Rectal smooth muscle tissue (tissue), 1 donor: ENCODE data around the gene STAT5A.

Experiments
- H3K27ac ChIP-seq: one replicate; pipeline ENCODE4 v1.7.0; 2013; ENCODE audit warnings: low read depth, low read length, inconsistent platforms
- H3K27me3 ChIP-seq: one replicate; pipeline ENCODE4 v1.7.0; 2013; ENCODE audit warnings: low read length; ENCODE audit not compliant: control insufficient read depth, insufficient read depth
- H3K36me3 ChIP-seq: one replicate; pipeline ENCODE4 v1.7.0; 2013; ENCODE audit warnings: low read length; ENCODE audit not compliant: control insufficient read depth, insufficient read depth
- H3K4me1 ChIP-seq: one replicate; pipeline ENCODE4 v1.7.0; 2013; ENCODE audit warnings: low read length; ENCODE audit not compliant: control insufficient read depth, insufficient read depth
- H3K4me3 ChIP-seq: one replicate; pipeline ENCODE4 v1.7.0; 2013; ENCODE audit warnings: low read length
- H3K9ac ChIP-seq: one replicate; pipeline ENCODE4 v1.7.0; 2013; ENCODE audit warnings: low read length

STAT5A gene

DNA sequence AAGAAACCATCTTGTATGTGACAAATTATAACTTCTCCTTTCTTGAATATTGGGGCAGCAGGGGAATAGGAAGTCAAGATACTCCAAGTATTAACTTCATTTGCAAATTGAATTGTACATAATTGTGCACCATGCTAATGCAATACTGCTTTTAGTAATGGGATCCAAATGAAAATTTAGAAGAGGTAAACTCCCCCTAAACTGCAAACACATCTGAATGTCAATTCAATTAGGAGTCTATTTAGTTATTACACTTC lies 16.6 kb upstream of the STAT5A start:
- Histone ChIP-seq H3K4me3 (no peak overlapping the region), H3K27ac (no peak overlapping the region), H3K9ac (no peak overlapping the region), H3K27me3 (no peaks in the 10 kb centered on the region), H3K36me3 (no peaks in the 10 kb centered on the region), H3K4me1 (peaks cover 20% of the 10 kb centered on the region)

DNA sequence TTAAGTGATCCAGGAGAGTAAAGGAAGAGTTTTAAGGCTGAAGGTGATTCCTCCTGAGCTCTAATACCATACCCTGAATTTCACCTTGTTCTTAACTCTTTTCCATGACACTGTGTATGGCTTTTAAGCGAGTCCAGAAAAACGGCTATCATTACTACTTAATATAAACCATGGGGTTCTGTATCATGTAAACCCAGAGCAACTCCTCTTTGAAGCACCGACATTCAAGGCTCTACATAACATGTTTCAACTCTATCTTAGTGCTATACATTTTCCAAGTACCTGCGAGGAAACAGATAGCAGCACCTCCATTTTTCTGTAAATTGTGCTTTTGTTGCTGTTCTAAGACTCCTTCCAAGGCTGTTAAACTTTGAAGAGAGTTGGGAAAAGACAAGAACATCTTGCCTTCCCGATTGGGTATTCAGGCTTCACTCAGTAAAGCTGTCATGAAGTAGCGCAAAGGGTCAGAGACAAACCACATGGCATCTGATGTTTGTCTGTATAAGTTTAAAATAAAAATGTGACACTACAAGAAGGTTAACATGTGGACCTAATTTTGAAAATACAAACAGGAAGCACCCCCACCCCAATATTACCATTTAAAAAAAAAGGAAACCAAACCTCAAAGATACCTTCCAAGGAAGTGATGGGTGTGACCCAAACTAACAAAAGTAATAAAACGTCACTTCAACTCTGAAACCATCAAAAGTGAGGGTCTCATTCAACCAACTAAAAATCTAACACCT lies 16.0 kb upstream of the STAT5A start:
- H3K27ac ChIP-seq, result peak overlapping the region; percentile 3
- no peaks in the 10 kb centered on the region for H3K27me3 ChIP-seq
- no peaks in the 10 kb centered on the region for H3K36me3 ChIP-seq
- no peak overlapping the region for H3K4me3 ChIP-seq
- no peak overlapping the region for H3K9ac ChIP-seq
- peaks cover 20% of the 10 kb centered on the region for H3K4me1 ChIP-seq

DNA sequence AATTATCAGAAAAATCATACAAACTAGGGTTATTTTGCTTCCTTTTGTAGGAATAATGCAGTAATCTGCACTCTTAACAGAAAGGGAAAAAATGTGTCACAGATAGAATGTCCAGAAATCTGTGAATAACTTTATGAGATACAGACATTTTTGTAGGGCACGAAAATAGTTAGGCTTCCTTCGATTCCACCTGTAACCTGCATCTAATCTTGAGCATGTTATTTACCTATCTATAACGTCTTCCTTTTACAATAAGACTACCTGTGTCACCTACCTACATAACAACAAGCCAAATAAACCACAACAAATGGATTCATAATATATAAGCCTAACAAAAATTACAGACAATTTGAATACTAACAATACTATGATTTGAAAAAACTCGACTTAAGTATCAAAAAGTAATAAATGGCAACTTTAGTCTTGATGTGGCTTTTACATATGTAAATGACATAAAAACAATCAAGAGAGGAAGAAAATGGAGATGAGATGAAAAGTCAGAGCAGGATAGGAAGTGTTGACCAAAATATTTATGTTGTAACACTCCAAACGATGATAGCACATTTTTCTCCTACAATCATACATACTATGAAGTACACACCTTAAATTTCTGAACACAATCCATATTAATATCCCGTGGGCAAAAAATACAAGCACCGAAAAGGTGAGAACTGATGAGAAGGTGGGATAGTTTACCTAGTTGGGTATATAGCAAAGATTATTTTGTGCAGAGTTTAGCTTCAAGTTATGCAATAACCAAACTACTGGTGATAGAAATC lies 14.6 kb upstream of the STAT5A start:
- no peak overlapping the region for H3K9ac ChIP-seq
- no peak overlapping the region for H3K4me3 ChIP-seq
- peaks cover 20% of the 10 kb centered on the region for H3K4me1 ChIP-seq
- no peaks in the 10 kb centered on the region for H3K27me3 ChIP-seq
- H3K27ac ChIP-seq, result no peak overlapping the region
- H3K36me3 ChIP-seq, result no peaks in the 10 kb centered on the region

DNA sequence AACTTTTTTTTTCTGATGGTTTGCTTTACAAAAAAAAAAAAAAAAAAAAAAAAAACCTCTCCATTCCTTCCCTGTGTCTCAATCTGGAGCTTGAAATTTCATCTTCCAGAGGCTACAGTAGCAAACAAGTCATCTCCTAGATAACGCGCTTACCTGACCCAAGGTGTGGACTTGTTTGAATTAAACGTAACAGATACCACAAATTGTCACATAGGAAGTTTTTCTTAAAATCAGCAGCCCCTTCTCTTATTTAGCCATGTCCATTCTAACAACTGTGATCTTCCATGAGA lies 14.1 kb upstream of the STAT5A start:
- no peak overlapping the region for H3K4me3 ChIP-seq
- no peaks in the 10 kb centered on the region for H3K27me3 ChIP-seq
- H3K9ac ChIP-seq, result no peak overlapping the region
- no peak overlapping the region for H3K27ac ChIP-seq
- H3K4me1 ChIP-seq, result peaks cover 20% of the 10 kb centered on the region
- H3K36me3 ChIP-seq, result no peaks in the 10 kb centered on the region

DNA sequence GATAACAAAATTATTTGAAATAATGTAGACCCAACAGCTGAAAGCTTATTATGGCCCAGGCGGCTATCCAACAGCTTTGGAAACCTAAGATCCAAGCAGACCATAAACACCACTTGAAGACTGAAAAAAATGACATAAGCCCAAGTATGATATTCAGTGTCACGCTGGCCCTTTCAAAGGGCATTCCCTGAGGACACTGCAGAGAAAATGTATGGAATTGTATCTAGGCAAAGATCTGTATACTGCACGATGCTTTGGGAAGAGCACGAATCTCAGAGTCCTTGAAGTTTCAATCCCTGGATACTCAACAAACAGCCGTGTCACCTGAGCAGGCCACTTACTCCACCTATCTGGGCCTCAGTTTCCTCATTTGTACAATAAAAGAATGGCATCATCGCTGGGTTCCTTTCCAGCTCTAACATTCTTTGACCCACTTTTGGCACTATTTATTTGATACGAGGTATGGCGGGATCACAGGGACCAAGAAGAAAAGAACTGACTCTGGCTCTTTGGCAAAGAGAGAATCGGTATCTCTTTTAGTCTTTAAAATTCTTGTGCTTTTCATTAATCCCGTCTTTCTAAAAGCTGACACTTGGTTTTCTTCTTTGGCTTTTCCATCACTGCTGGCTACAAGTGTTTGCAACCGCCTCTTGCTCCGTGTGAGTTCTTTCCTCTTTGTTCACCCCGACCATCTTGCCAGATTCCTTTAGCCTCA lies 13.3 kb upstream of the STAT5A start:
- H3K27me3 ChIP-seq, result no peaks in the 10 kb centered on the region
- H3K4me3 ChIP-seq, result peak overlapping the region; percentile 84
- peak overlapping the region; percentile 88 for H3K27ac ChIP-seq
- peaks cover 20% of the 10 kb centered on the region for H3K4me1 ChIP-seq
- H3K36me3 ChIP-seq, result no peaks in the 10 kb centered on the region
- peak overlapping the region; percentile 60 for H3K9ac ChIP-seq

DNA sequence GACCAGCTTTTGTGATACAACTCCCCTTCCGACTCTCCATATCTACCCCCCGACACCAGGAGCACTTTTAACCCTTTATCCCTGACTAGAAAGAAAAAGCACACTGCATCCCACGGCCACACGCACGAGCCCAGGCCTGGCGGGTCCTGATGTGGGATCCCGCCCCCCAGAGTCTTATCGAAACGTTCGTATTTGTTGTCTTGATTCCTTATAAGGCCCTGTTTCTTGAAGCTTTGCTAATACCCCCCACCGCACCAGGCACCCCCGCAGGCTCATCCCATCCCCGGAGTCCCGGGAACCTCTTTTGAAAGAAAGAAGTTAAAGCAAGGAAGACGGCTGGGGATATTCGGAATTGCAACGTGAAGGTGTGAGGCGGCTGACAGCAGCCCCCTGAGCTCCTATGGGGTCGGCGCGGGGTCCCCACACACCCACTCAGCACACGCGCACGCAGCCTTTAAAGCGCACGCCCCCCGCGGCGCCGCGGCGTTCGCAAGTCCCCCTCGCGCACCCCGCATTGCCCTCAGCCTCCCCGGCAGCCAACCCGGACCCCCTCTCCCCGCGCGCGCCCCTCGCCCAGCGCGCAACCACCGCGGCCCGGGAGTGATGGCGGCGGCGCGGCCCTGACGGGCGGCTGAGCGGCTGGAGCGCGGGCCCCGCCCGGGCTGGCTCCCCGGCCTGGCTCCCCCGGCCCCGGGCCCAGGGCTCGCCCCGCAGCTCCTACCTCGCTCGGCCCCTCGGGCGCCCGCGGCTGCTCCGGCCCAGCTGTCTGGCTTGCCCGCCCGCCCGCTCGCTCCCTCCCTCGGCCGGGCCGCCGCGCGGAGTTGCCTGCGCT lies 12.6 kb upstream of the STAT5A start:
- peak overlapping the region; percentile 88 for H3K27ac ChIP-seq

DNA sequence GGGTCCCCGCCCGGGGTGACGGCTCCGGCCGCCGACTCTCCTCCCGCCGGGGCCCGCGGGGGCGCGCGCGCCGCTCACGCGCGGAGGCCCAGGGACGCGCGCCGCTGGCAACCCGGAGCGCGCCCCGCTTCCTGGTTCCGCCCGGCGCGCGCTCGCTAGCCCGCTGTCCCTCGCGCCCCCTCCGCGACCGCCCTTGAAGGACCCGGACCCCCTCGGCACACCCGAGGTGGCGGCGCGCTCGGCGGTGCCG lies 12.0 kb upstream of the STAT5A start, which contains the start of gene STAT5B:
TSS of gene STAT5B (minus strand) at position 33 of the 250 bp plus-strand sequence. CDS start 44,264 bp downstream, outside the sequence.
- Histone ChIP-seq H3K9ac (peak within 1 kb of the TSS; percentile 75), H3K27me3 (no peaks in the 10 kb centered on the region), H3K27ac (peak within 1 kb of the TSS; percentile 88), H3K36me3 (no peaks in the 10 kb centered on the region), H3K4me1 (peaks cover 15% of the 10 kb centered on the region), H3K4me3 (peak within 1 kb of the TSS; percentile 84)

More for the DNA sequence above, 12.6 kb upstream of the STAT5A start:
- peak overlapping the region; percentile 84 for H3K4me3 ChIP-seq
- peak overlapping the region; percentile 60 for H3K9ac ChIP-seq
- peaks cover 18% of the 10 kb centered on the region for H3K4me1 ChIP-seq
- no peaks in the 10 kb centered on the region for H3K36me3 ChIP-seq
- no peaks in the 10 kb centered on the region for H3K27me3 ChIP-seq

DNA sequence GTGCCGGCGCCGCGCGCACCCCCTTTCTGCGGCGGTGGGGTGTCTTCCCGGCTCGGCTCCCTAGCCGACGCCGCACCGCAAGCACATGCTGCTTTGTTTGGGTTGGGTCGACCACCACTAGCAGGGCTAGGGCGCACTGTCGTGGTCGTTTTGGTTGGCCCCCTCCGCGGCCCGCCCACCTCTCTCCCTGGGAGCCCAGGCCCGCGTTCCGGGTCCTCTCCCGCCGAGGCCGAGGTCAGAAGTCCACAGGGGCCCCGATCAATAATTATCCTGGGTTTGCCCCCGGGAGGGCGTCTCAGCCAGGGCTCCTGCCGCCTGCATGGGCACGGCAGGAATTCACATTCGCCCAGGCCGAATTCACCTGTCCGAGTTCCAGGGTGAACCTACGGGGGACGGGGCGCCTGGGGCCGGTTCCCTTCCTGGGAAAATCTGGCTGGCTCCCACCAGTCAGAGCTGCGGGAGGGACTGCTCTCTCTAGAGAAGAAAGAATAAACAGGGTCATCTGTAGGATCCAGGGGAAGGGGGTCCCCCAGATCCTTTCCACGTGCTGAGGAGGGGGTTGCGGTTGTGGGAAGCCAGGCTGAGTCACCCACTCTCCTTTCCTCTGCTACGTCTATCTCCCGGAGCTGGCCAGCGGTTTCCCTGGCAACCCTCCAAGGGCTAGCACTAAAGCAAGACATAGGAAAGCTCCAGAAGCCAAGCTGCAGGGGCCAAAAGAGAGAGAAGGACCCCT lies 11.5 kb upstream of the STAT5A start:
- Histone ChIP-seq H3K27me3 (no peaks in the 10 kb centered on the region), H3K4me3 (peak overlapping the region; percentile 84), H3K9ac (peak overlapping the region; percentile 75), H3K36me3 (no peaks in the 10 kb centered on the region), H3K4me1 (peaks cover 10% of the 10 kb centered on the region), H3K27ac (peak overlapping the region; percentile 88)

DNA sequence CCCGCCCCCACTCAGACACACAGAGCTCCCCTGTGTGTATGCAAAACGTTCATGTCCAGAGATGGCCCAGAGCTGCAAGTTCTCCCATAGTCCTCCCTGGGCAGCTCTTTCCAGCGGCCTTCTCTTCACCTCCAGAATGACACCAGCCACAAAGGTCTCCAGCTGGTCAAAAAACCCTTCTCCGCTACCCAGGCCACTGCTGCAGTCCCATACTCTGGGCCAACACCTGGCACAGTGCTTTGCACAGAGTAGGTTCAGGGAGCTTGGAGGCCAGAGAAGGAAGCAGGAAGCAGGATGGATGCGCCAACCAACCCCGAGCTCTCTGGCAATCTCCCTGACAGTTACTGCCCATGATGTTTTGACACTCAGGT lies 11.0 kb upstream of the STAT5A start:
- H3K27ac ChIP-seq, result peak overlapping the region; percentile 88
- peaks cover 10% of the 10 kb centered on the region for H3K4me1 ChIP-seq
- H3K27me3 ChIP-seq, result no peaks in the 10 kb centered on the region
- no peak overlapping the region for H3K9ac ChIP-seq
- H3K4me3 ChIP-seq, result no peak overlapping the region
- no peaks in the 10 kb centered on the region for H3K36me3 ChIP-seq

DNA sequence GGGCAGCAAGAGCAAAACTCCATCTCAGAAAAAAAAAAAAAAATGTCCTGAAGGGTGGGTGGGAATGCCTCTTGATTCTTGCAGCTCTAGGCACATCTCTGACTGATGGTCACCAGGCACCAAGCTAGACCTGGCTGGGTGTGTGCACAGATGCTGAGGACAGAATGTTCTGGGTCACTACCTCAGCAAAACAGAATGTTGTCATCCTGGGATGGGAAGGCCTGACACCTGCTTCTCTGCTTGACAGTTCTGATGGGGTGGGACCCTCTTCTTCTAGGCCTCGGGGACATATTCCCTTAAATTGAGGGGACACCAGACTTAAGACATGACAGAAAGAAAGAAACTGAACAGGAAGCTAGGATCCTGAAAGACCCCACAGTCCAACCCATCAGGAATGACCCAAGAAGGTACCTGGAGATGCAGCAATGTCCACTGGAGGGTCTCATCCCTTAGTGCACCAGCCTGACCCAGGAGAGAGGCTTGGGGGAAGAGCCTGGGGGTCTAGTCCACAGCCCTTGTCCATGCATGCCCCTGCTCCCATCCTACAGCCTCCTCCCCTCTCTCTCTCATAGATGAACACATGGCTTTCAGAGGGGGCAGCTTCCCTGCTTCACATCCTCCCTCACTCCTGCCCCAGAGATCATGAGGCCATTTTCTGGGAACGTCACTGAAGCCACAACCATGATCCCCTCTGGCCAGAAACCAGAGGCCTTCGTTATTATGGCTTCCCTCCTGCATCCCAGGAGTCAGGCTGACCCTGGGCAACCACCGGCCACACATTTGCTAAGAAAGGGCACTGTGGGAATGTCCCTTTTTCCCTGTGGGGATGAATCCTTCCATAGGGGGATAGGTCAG lies 8.3 kb upstream of the STAT5A start:
- no peak overlapping the region for H3K27ac ChIP-seq

DNA sequence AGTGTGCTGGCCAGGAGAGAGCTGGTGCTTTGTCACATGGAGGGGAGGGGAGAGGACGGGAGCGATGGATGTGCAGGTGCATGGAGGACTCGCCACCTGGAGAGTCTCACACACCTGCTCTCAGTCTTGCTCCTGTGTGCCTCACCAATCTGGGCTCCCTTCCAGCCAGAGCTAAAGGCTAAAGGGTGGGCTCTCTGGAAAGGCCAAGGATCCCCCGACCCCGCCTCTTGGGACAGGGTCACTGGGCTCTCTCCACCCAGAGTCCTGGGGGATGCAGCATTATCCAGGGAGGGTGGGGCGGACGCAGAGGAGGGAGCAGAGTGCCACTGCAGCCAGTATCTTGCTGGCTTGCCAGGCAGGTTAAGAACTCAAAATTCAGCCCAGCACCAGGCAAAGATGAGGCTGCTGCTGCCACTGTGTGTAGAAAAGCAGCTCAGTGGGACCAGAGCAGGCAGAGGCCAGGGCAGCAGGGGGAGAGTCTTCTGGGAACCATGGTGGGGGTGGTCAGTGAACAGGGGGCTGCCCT lies 6.7 kb upstream of the STAT5A start:
- H3K27ac ChIP-seq, result no peak overlapping the region
- no peak overlapping the region for H3K4me3 ChIP-seq
- H3K4me1 ChIP-seq, result peaks cover 2% of the 10 kb centered on the region
- H3K27me3 ChIP-seq, result no peaks in the 10 kb centered on the region
- H3K9ac ChIP-seq, result no peak overlapping the region
- no peaks in the 10 kb centered on the region for H3K36me3 ChIP-seq

More for the DNA sequence above, 8.3 kb upstream of the STAT5A start:
- no peaks in the 10 kb centered on the region for H3K36me3 ChIP-seq
- H3K4me3 ChIP-seq, result no peak overlapping the region
- no peaks in the 10 kb centered on the region for H3K27me3 ChIP-seq
- H3K4me1 ChIP-seq, result peaks cover under 1% of the 10 kb centered on the region
- H3K9ac ChIP-seq, result no peak overlapping the region
